Stimulated activated CD8-positive, alpha-beta memory T cell treated with anti-CD3 and anti-CD28 coated beads, Interleukin-15, amount 100 ng/mL, for 4 hours (primary cell): ENCODE data around the gene NDUFB4.
"Not testable (repeated sequence)": the region's sequence is repeated elsewhere in the genome, so short reads cannot be mapped to it uniquely, and the experiment has no call there.

ENCODE experiments used
- DNase-seq, 2 donors: peaks; one replicate each; pipeline ENCODE4 v3.0.0-alpha.2; 2020; ENCODE audit warnings: low read depth in 2 of 2

NDUFB4 gene

GRCh38 chr3:120569222-120570057, 26.7 kb upstream of the NDUFB4 start:
- DNase-seq = no peak

DNA sequence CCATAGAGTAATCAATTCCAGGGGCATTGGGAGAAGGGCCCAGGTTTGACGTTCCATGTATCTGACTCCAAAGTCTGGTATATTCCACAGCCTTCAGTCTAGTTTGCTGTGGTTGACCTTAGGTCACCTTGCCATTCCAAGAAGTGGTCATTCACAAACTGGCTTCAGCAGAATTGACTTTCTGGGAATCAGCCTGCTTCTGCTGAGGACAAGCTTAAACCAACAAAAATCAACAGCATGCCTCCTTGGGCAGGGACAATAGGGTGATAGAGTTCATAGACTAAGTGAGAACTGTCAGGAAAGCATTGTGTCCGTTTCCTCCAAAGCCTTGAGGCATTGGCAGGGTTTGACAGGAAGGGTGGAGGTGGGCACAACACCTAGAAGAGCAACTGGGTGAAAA, 24.1 kb upstream of the NDUFB4 start:
- no peak for DNase-seq

DNA sequence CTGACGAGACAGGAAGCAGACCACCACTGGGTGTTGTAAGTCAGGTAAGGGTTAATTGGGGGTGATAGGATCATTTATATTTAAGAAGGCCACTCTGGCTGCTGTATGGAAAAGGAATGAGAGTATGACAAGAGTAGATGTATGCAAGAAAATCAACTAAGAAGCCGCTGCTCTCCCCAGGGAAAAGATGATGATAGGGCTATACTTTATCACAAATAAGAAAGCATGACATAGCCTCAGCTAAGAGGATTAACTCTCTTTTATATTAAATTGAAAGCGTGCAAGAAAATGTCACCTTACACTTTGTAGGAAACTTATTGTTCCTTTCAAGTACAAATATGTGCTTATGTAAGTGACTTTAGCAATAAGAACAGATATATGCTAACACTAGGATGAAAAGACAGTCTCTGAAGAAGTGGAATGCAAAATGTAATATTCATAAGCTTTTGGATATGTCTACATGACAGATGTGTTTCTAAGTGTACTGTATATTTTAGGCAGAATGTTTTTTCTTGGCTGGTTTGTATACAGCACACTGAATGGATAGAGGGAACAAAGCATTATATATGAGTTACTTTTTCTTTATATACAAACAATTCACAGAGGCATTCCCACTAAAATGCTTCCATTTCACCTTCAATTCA, 8.7 kb upstream of the NDUFB4 start:
- DNase-seq = no peak

DNA sequence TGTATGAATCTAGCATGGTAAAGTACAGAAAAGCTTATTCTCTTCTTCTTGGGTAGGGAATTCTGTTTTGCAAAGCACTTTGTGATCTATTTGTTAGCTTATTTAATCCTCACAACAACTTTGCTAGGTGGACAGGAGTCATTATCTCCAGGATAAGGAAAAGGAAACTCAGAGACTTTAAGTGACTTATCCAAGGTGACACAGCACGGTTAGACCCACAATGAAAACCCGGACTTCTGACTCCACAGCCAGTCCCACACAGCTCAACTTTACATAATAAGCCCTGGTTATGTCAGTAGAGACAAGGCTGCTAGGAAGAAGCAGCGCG, 384 bp upstream of the NDUFB4 start:
- DNase-seq = no peak

GRCh38 chr3:120596853-120597223, 702 bp downstream of the NDUFB4 start:
- DNase-seq = no peak

GRCh38 chr3:120597445-120598049, 1.4 kb downstream of the NDUFB4 start:
- DNase-seq = no peak

GRCh38 chr3:120599211-120599610, 3.1 kb downstream of the NDUFB4 start:
- DNase-seq = no peak

DNA sequence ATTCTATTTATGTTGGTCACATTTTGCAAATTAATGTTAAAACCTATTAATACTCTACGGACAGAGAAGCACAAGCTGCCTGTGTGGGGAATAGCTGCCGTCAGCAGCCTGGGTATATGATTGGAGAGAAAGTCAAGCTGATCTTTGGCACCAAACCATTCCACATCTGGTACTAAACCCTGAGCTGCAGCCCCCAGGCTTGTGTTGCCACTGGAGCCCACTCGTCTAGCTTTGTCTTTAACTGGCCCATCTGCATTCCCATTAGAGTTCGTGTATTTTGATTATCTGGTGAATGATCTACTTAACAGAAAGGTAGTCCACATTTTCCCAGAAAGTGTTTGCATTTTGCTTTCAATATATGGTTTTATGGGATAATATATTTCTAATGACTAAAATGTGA, 5.4 kb downstream of the NDUFB4 start:
- DNase-seq = no peak

- DNase-seq = no peak
These were observed 6.5 kb downstream of the NDUFB4 start for GRCh38 chr3:120602682-120603081.

DNA sequence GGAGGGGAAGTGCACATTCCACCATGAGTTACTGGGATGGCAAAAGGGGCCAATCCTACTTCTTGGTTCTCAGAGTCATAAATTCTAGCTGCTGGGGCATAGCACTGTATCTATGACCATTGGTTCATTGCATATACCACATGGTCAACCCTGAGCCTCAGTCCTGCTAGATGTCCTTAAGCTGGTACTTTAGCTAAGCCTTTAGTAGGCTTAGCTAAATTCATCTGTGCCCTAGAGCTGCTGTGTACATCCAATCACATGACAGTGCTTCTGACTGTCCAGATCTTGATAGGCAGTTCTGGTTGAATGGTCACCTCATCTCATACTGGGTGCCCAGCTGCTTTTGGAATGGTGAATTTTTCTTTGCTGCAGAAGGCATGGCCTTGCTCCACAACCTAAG, 8.2 kb downstream of the NDUFB4 start:
- DNase-seq = no peak

GRCh38 chr3:120604784-120605183, 8.6 kb downstream of the NDUFB4 start:
- no peak for DNase-seq

GRCh38 chr3:120608506-120608905, 12.4 kb downstream of the NDUFB4 start:
- DNase-seq = no peak

DNA sequence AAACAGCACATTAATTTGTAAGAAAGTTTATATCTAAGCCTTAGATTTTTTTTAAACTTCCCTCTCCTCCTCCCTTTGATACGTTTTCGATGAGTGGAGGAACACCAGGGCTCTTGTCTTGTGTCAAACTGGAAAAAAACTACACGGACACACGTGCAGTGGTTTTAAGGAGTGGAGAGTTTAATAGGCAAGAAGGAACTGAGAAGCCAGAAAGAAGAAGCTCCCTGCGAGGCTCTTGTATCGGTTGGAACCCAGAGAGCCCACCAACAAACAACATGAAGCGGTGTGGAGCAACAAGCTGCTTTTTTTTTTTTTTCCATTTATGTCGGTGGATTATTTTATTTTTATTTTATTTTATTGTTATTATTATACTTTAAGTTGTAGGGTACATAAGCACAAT, 18.6 kb downstream of the NDUFB4 start:
- no peak for DNase-seq

DNA sequence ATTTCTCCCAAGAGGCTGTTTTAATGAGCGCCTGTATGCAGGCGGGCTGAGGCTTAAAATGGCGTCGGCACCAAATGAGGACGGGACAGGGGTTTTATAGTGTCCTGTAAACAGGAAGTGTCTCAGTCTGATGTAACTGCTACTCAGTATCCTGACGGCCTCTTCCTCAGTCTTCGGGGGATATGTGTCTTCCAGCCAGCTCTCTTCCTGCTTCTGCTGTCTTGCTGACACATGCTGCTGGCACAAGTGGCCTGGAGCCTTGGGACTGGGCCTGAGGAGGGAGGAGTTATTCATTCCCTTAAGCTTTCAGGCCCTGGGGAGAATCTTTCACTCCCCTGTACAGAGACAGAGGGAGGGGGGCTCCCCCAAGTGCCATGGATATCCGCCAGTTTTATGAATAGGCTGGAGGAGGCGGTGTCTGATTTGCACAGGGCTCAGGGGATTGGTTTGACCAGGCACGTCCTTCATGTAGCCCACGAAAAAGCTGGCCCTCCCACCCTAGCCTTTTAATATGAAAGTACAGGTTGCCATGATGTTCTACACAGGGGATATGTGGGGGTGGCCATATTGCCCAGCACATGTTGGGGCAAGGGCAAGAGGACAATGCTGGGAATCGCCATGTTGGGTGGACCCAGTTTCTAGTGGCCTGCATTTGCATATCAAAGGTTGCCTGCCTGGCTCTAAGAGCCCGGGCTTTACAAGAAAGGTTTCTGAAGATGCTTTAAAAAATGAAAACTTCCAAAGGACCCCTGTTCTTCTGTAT, 19.9 kb downstream of the NDUFB4 start:
- DNase-seq = no peak

DNA sequence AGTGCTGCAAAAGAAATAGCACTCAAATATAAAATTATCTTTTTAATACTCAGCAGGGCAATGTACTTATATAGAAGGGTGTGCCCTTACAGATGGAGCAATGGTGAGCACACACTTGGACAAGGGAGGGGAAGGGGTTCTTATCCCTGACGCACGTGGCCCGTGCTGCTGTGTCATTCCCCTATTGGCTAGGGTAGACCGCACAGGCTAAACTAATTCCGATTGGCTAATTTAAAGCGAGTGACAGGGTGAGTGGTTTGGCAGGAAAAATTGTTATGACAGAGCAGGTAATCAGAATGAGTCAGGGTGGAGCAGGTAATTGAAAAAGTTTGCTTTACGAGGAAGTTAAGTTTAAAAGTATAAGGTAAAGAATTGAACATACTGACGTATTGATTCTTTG, 20.6 kb downstream of the NDUFB4 start:
- not testable (repeated sequence) for DNase-seq

GRCh38 chr3:120622457-120622856, 26.3 kb downstream of the NDUFB4 start:
- DNase-seq = no peak

DNA sequence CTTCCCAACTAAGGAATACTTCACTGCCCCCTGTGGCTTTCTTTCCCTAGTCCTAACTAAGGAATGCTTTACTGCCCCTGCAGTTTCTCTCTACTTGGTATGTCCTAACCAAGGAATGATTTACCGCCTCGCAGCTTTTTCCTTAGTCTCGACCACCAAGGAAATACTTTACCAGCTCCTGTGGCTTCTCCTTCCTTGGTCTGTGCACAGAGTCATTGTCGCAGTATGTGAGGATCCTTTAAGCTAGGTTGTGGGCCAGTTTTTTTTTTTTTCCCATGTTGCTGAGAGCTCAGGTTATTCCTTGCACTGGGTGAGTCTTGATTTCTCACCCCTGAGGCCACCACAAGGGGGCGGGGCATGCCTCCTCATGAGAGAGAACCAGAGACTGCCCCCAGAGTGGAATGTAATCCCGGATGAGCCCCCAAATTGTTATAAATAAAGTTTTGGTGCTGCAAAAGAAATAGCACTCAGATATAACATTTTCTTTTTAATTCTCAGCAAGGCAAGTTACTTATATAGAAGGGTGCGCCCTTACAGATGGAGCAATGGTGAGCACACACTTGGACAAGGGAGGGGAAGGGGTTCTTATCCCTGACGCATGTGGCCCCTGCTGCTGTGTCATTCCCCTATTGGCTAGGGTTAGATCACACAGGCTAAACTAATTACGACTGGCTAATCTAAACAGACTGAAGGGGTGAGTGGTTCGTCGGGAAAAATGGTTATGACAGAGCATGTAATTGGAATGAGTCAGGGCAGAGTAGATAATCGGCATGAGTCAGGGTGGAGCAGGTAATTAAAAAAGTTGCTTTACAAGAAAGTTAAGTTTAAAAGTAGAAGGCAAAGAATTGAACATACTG, 27.0 kb downstream of the NDUFB4 start:
- no peak for DNase-seq

DNA sequence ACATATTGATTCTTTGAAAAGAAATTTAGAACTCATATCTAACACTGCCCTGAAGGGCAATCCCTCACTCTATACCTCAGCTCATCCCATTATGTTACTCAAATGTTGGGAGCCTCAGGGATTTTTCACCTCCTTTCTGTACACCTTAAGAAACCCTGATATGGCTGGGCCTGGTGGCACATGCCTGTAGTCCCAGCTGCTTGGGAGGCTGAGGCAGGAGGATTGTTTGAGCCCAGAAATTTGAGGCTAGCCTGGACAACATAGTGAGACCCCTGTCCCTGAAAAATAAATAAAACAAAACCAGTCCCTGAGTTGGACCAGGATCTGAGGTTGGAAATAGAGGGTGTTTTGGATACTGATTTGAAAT, 27.6 kb downstream of the NDUFB4 start:
- no peak for DNase-seq

DNA sequence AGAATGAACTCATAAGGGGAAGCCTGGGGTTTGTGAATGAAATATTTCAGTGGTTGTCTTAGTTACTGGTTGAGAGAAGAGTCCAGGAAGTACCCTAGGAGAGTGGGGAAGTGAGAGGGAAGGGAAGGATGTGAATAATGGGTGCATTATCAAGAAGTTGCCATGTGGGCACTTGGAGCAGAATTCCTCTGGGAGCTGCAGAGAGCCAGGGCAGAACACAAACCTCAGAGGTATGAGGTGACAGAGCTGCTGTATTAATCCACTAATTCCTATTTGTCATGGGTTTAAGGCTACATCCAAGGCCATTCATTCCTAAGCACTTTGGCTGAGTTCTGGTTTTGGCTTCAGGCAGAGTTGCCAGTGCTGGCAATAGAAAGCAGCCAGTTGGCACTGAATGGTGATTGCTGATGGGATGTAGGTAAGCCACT, 29.0 kb downstream of the NDUFB4 start:
- DNase-seq = no peak

DNA sequence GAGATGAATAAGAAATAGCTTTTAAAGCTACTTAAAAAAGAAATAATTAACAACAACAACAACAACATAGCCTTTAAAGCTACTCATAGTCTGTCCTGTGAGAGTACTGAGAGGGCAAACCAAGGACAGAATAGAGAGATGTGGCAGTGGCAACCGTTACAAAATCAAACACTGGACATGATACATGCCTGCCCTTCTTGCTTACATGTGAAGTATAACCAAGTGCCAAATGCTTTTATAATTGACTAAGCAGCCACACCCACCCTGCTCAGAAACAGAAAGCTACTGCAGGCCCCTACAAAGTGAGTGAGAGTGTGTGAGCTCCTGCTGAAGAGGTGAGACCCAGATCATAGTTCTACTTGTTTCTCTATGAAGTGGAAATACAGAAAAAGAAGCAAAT, 38.4 kb downstream of the NDUFB4 start:
- DNase-seq = no peak

DNA sequence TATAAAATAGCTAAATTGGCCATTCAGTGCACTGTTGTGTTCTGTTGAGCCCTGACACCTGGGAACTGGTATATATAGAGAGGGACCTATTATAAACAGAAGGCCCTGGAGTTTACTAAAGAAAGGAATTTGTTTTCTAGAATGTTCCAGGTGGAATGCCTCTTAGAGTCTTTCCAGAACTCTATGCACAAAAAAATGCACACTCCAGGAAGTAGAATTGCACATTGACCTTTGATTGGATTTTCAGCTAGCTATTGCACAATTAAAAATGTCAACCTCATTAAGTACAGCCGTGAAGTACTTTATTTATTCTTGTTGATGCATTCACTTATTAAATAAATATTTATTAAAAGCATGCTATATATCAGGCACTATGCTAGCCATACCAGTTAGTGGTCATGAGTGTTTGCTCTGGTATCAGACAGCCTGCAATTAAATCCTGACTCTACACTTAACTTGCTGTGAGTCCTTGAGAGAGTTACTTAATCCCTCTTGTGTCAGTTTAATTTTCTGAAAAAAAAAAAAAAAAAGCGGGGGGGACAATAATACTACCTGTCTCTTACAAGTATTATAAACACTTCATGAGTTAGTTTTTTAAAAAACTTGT, 40.8 kb downstream of the NDUFB4 start:
- no peak for DNase-seq
